ENCODE data around the gene SOS2.

SOS2 gene

GRCh38 chr14:50222055-50222613 lies 9.2 kb downstream of the SOS2 start:
- Histone ChIP-seq H3K27ac (replicated peaks; ENCODE audit: low read length) (no peak overlapping the region), H3K9me3 (replicated peaks in 1 of 2; ENCODE audit: control insufficient read depth in 2 of 2, insufficient read depth in 1 of 2, low read depth in 1 of 2, low read length in 2 of 2) (no peaks in the 10 kb centered on the region), H3K4me1 (ENCODE audit: control insufficient read depth in 2 of 2, insufficient read depth in 1 of 2, low read depth in 1 of 2, low read length in 2 of 2) (peaks cover 0 to 4% of the 10 kb centered on the region in 2 donors), H3K79me1 (ENCODE audit: low read depth, low read length) (no peaks in the 10 kb centered on the region), H2BK12ac (ENCODE audit: low read length) (no peak overlapping the region), H2AK5ac (ENCODE audit: low read depth, low read length) (no peak overlapping the region), H3K4me3 (ENCODE audit: low read length in 2 of 2) (no peak overlapping the region), H3K14ac (ENCODE audit: low read length) (no peak overlapping the region), H2BK15ac (ENCODE audit: low read length) (no peak overlapping the region), H2AFZ (ENCODE audit: low read length) (no peak overlapping the region), H3K4me2 (ENCODE audit: insufficient read depth, low read length, poor library complexity, severe bottlenecking) (no peak overlapping the region), H3K18ac (ENCODE audit: low read length) (no peak overlapping the region), H3K4ac (ENCODE audit: low read length) (no peak overlapping the region), H3K23ac (ENCODE audit: low read depth, low read length, poor library complexity) (no peak overlapping the region), H2BK120ac (ENCODE audit: low read depth, low read length) (no peak overlapping the region), H4K91ac (ENCODE audit: low read depth, low read length, poor library complexity) (no peak overlapping the region), H3K36me3 (replicated peaks in 1 of 2; ENCODE audit: control insufficient read depth in 2 of 2, insufficient read depth in 2 of 2, low read length in 2 of 2) (peaks cover 0 to 2% of the 10 kb centered on the region in 2 donors), H3K27me3 (ENCODE audit: control insufficient read depth in 3 of 3, insufficient read depth in 3 of 3, low read depth in 1 of 3, low read length in 3 of 3) (no peaks in the 10 kb centered on the region), H2BK5ac (ENCODE audit: low read length) (no peak overlapping the region), H3K9ac (ENCODE audit: low read depth, low read length, poor library complexity) (no peak overlapping the region), H4K8ac (ENCODE audit: low read depth, low read length) (no peak overlapping the region)
- DNase-seq (ENCODE audit: low spot score), result no peak
- WGBS, 2 donors (ENCODE audit: extremely low coverage in 2 of 2, insufficient read length in 2 of 2, insufficient replicate concordance in 1 of 2), result no CpG with 5 or more reads among the region's 1 CpG

GRCh38 chr14:50218501-50218900 lies 12.9 kb downstream of the SOS2 start:
- H3K14ac ChIP-seq (ENCODE audit: low read length), result no peak overlapping the region
- no peak overlapping the region for H2AFZ ChIP-seq (ENCODE audit: low read length)
- H3K36me3 ChIP-seq (replicated peaks in 1 of 2; ENCODE audit: control insufficient read depth in 2 of 2, insufficient read depth in 2 of 2, low read length in 2 of 2), result peaks cover 0 to 2% of the 10 kb centered on the region in 2 donors
- no peak overlapping the region for H2BK120ac ChIP-seq (ENCODE audit: low read depth, low read length)
- H2BK12ac ChIP-seq (ENCODE audit: low read length), result no peak overlapping the region
- no peaks in the 10 kb centered on the region for H3K9me3 ChIP-seq (replicated peaks in 1 of 2; ENCODE audit: control insufficient read depth in 2 of 2, insufficient read depth in 1 of 2, low read depth in 1 of 2, low read length in 2 of 2)
- no peak overlapping the region for H2BK5ac ChIP-seq (ENCODE audit: low read length)
- H3K27me3 ChIP-seq (ENCODE audit: control insufficient read depth in 3 of 3, insufficient read depth in 3 of 3, low read depth in 1 of 3, low read length in 3 of 3), result no peaks in the 10 kb centered on the region
- no peak overlapping the region for H2BK15ac ChIP-seq (ENCODE audit: low read length)
- H3K23ac ChIP-seq (ENCODE audit: low read depth, low read length, poor library complexity), result no peak overlapping the region
- H3K9ac ChIP-seq (ENCODE audit: low read depth, low read length, poor library complexity), result no peak overlapping the region
- DNase-seq (ENCODE audit: low spot score), result no peak
- H3K79me1 ChIP-seq (ENCODE audit: low read depth, low read length), result no peaks in the 10 kb centered on the region
- no peak overlapping the region for H3K4ac ChIP-seq (ENCODE audit: low read length)
- H4K91ac ChIP-seq (ENCODE audit: low read depth, low read length, poor library complexity), result no peak overlapping the region
- H3K4me2 ChIP-seq (ENCODE audit: insufficient read depth, low read length, poor library complexity, severe bottlenecking), result no peak overlapping the region
- H3K4me3 ChIP-seq (ENCODE audit: low read length in 2 of 2), result no peak overlapping the region
- WGBS, 2 donors (ENCODE audit: extremely low coverage in 2 of 2, insufficient read length in 2 of 2, insufficient replicate concordance in 1 of 2), result no CpG with 5 or more reads among the region's 5 CpGs
- no peak overlapping the region for H3K27ac ChIP-seq (replicated peaks; ENCODE audit: low read length)
- H4K8ac ChIP-seq (ENCODE audit: low read depth, low read length), result no peak overlapping the region
- peaks cover 0 to 4% of the 10 kb centered on the region in 2 donors for H3K4me1 ChIP-seq (ENCODE audit: control insufficient read depth in 2 of 2, insufficient read depth in 1 of 2, low read depth in 1 of 2, low read length in 2 of 2)
- no peak overlapping the region for H2AK5ac ChIP-seq (ENCODE audit: low read depth, low read length)
- H3K18ac ChIP-seq (ENCODE audit: low read length), result no peak overlapping the region

GRCh38 chr14:50215416-50215815 lies 16.0 kb downstream of the SOS2 start:
- DNase-seq (ENCODE audit: low spot score), result no peak
- H3K36me3 ChIP-seq (replicated peaks in 1 of 2; ENCODE audit: control insufficient read depth in 2 of 2, insufficient read depth in 2 of 2, low read length in 2 of 2), result peaks cover 0 to 2% of the 10 kb centered on the region in 2 donors
- no peaks in the 10 kb centered on the region for H3K4me1 ChIP-seq (ENCODE audit: control insufficient read depth in 2 of 2, insufficient read depth in 1 of 2, low read depth in 1 of 2, low read length in 2 of 2)
- no peak overlapping the region for H2BK12ac ChIP-seq (ENCODE audit: low read length)
- no peak overlapping the region for H3K14ac ChIP-seq (ENCODE audit: low read length)
- H3K27me3 ChIP-seq (ENCODE audit: control insufficient read depth in 3 of 3, insufficient read depth in 3 of 3, low read depth in 1 of 3, low read length in 3 of 3), result no peaks in the 10 kb centered on the region
- H2AK5ac ChIP-seq (ENCODE audit: low read depth, low read length), result no peak overlapping the region
- no peak overlapping the region for H4K8ac ChIP-seq (ENCODE audit: low read depth, low read length)
- no peak overlapping the region for H3K9ac ChIP-seq (ENCODE audit: low read depth, low read length, poor library complexity)
- no peak overlapping the region for H3K23ac ChIP-seq (ENCODE audit: low read depth, low read length, poor library complexity)
- H2BK5ac ChIP-seq (ENCODE audit: low read length), result no peak overlapping the region
- H3K9me3 ChIP-seq (replicated peaks in 1 of 2; ENCODE audit: control insufficient read depth in 2 of 2, insufficient read depth in 1 of 2, low read depth in 1 of 2, low read length in 2 of 2), result peaks cover 0 to 6% of the 10 kb centered on the region in 2 donors
- H3K4ac ChIP-seq (ENCODE audit: low read length), result no peak overlapping the region
- H3K18ac ChIP-seq (ENCODE audit: low read length), result no peak overlapping the region
- no peak overlapping the region for H2BK120ac ChIP-seq (ENCODE audit: low read depth, low read length)
- H3K4me3 ChIP-seq (ENCODE audit: low read length in 2 of 2), result no peak overlapping the region
- no peak overlapping the region for H2BK15ac ChIP-seq (ENCODE audit: low read length)
- H2AFZ ChIP-seq (ENCODE audit: low read length), result no peak overlapping the region
- H3K79me1 ChIP-seq (ENCODE audit: low read depth, low read length), result no peaks in the 10 kb centered on the region
- no peak overlapping the region for H3K27ac ChIP-seq (replicated peaks; ENCODE audit: low read length)
- H3K4me2 ChIP-seq (ENCODE audit: insufficient read depth, low read length, poor library complexity, severe bottlenecking), result no peak overlapping the region
- no CpG with 5 or more reads among the region's 2 CpGs for WGBS, 2 donors (ENCODE audit: extremely low coverage in 2 of 2, insufficient read length in 2 of 2, insufficient replicate concordance in 1 of 2)
- H4K91ac ChIP-seq (ENCODE audit: low read depth, low read length, poor library complexity), result no peak overlapping the region

GRCh38 chr14:50213795-50214194 lies 17.6 kb downstream of the SOS2 start:
- no peak overlapping the region for H2BK5ac ChIP-seq (ENCODE audit: low read length)
- no peak overlapping the region for H2BK15ac ChIP-seq (ENCODE audit: low read length)
- H2BK12ac ChIP-seq (ENCODE audit: low read length), result no peak overlapping the region
- H3K9me3 ChIP-seq (replicated peaks in 1 of 2; ENCODE audit: control insufficient read depth in 2 of 2, insufficient read depth in 1 of 2, low read depth in 1 of 2, low read length in 2 of 2), result peaks cover 0 to 12% of the 10 kb centered on the region in 2 donors
- no peak overlapping the region for H3K27ac ChIP-seq (replicated peaks; ENCODE audit: low read length)
- no peak overlapping the region for H3K4me3 ChIP-seq (ENCODE audit: low read length in 2 of 2)
- H3K79me1 ChIP-seq (ENCODE audit: low read depth, low read length), result no peaks in the 10 kb centered on the region
- H2BK120ac ChIP-seq (ENCODE audit: low read depth, low read length), result no peak overlapping the region
- H3K18ac ChIP-seq (ENCODE audit: low read length), result no peak overlapping the region
- no peak overlapping the region for H4K91ac ChIP-seq (ENCODE audit: low read depth, low read length, poor library complexity)
- no peak for DNase-seq (ENCODE audit: low spot score)
- H3K14ac ChIP-seq (ENCODE audit: low read length), result no peak overlapping the region
- no peak overlapping the region for H3K9ac ChIP-seq (ENCODE audit: low read depth, low read length, poor library complexity)
- H2AK5ac ChIP-seq (ENCODE audit: low read depth, low read length), result no peak overlapping the region
- H3K4me1 ChIP-seq (ENCODE audit: control insufficient read depth in 2 of 2, insufficient read depth in 1 of 2, low read depth in 1 of 2, low read length in 2 of 2), result peaks cover 0 to 3% of the 10 kb centered on the region in 2 donors
- no peak overlapping the region for H4K8ac ChIP-seq (ENCODE audit: low read depth, low read length)
- no peak overlapping the region for H3K4ac ChIP-seq (ENCODE audit: low read length)
- no peak overlapping the region for H3K23ac ChIP-seq (ENCODE audit: low read depth, low read length, poor library complexity)
- no peak overlapping the region for H3K4me2 ChIP-seq (ENCODE audit: insufficient read depth, low read length, poor library complexity, severe bottlenecking)
- H3K27me3 ChIP-seq (ENCODE audit: control insufficient read depth in 3 of 3, insufficient read depth in 3 of 3, low read depth in 1 of 3, low read length in 3 of 3), result no peaks in the 10 kb centered on the region
- WGBS, 2 donors (ENCODE audit: extremely low coverage in 2 of 2, insufficient read length in 2 of 2, insufficient replicate concordance in 1 of 2), result no CpG with 5 or more reads among the region's 2 CpGs
- no peaks in the 10 kb centered on the region for H3K36me3 ChIP-seq (replicated peaks in 1 of 2; ENCODE audit: control insufficient read depth in 2 of 2, insufficient read depth in 2 of 2, low read length in 2 of 2)
- H2AFZ ChIP-seq (ENCODE audit: low read length), result no peak overlapping the region

Data from neuronal stem cell (in vitro differentiated cells).